HG03378 (cell line): ENCODE data around the gene BRCA2.

Experiments
- ATAC-seq: cut with Tn5 transposase; IDR thresholded peaks from one replicate; pipeline ENCODE4 v1.9.1; 2021; ENCODE audit warnings: mild to moderate bottlenecking, moderate library complexity; ENCODE audit not compliant: unreplicated experiment

Gene BRCA2

DNA sequence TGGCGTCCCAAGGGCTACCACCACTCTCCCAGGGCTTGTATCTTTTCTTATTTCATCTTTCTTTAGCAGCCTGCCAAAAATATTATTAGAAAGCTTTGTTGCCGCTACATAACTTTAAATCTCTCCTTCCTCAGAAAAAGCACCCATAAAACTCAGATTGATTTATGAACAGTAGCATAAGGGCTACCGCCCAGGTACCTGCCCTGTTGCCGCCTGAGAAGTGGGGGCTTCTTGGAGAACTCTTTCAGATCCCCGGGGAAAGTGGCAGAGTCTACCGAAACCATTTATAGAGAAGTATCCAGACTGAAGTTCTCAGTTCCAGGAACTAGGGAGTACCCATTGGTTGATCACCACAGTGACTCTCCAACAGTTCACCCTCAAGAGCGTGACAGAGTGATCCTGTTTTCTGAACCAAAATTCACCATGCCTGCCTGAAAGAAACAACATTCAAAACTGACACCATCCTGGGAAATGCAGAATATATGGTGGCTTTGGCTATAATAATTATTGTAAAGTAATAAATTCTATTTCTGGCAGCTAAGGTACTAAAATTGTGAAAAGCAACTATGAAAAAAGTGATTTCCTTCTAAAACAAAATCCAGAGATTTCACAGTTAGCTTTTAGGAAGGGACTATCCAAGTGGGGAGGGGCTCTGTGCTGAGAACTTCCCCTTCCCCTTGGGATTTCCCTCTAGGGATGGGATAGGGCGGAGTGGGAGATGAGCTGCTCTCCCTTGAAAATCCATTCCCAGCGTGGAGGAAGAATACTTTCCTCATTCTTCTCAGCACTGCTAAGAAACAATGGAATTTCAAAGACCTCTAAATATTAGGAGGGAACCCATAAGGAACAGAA lies 113.5 kb downstream of the BRCA2 start:
- no peak for ATAC-seq

DNA sequence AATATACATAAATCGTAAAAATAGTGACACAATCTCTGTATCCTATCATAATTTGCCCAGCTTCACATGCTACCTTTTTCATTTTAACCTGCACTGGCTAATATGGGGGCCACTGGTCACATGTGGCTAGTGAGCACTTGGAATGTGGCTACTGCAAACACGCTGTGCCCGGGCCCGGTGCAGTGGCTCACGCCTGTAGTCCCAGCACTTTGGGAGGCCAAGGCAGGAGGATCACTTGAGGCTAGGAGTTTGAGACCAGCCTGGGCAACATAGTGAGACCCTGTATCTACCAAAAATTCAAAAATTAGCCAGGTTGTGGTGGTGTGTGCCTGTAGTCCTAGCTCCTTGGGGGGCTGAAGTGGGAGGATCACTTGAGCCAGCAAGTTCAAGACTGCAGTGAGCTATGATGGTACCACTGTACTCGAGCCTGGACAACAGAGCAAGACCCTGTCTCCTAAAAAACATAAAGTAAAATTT lies 114.2 kb downstream of the BRCA2 start:
- ATAC-seq: no peak

GRCh38 chr13:32430018-32430747 lies 114.9 kb downstream of the BRCA2 start:
- ATAC-seq: no peak

DNA sequence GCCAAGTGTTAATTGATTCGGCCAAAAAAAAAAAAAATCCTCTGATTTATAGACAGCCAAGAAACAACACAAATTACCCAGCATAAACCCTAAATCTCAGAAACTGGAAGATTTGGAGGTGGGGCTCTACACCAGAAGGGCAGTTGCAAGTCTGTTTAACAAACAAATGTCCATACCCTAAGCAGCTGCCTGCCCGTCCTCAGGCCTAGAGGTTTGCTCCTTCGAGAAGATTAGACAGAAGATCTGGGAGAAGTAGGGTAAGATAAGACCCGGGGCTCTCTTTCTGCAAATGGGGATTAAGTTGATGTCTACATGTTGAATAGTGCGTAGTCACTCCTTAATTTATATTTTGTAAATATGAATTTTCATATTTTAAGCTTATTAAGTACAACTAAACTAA lies 116.1 kb downstream of the BRCA2 start:
- ATAC-seq: no peak

DNA sequence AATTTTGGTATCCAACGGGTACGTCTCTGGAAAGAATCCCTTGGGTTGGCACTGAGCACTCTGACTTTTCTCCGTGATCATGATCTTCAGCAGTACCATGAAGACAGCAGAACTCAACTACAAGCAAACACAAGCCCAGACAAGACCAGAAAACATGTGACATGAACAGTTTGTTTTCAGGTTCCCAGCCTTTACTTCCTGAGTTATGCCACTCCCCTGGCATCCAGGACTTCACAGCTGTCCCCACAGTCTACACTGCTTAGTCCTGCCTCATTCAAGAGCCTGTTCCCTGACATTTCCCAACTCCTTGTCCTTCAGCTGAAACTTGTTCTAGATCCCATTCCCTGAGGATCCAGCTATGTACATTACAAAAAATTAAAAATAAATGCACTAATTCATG lies 117.5 kb downstream of the BRCA2 start:
- no peak for ATAC-seq

- ATAC-seq: no peak
Measured at GRCh38 chr13:32438871-32439270, 123.6 kb downstream of the BRCA2 start.

DNA sequence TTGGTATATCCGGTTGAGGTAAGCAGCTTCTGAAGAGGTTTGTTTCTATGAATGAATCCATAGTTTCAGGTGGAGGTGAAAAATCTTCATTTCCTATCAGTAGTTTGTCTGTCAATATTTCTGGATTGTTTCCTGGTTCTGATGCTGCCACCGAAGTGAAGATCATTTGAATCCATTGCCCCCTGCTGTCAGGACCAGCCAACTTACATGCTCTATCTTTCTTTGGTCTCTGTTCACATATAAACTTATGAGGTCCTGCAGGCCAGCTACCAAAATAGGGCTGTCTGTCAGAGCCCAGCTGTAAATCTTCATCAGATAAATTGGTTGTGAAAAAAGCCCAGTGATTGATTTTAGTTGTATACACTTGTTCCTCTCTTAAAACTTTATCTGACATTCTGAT lies 127.8 kb downstream of the BRCA2 start:
- peak; percentile 76 for ATAC-seq

GRCh38 chr13:32445461-32445860 lies 130.2 kb downstream of the BRCA2 start:
- ATAC-seq: no peak

GRCh38 chr13:32446220-32446619 lies 130.9 kb downstream of the BRCA2 start:
- ATAC-seq: no peak

DNA sequence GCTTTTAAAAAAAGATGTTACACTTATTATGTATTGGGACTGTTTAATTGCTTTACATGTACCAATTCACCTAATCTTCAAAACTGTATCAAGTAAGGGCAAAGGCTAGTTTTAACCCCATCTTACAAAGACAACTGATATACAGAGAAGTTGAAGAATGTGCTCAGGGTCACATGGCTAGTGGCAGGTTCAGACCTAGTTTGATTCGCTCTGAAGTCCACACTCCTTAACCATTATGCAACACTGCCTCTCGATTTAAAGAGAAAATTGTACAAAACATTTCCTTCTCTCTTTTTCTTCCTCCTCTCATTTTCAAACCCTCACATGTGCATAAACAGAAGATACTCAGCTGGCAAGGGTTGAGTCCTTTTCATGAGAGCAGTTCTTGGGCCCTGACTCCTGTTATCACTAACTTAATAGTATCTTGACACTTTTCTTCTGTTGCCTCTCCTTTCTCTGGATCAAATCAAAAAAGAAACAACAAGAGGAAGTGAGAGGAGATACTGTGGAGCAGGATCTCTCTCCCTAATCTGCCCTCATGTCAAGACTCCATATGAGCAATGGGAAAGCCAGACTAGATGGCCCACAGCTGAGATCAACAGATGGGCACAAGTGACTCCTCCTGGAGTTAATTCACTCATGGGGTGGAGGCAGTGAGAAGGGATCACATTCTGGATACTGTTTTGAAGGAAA lies 131.6 kb downstream of the BRCA2 start:
- no peak for ATAC-seq

GRCh38 chr13:32447894-32448623 lies 132.8 kb downstream of the BRCA2 start:
- no peak for ATAC-seq

- ATAC-seq: no peak
Measured at GRCh38 chr13:32448972-32449371, 133.7 kb downstream of the BRCA2 start.
